A549 (cell line): ENCODE data around the gene SLCO4A1. TPM values are rescaled to one million over a fixed set of nuclear protein-coding genes. Genes with fewer than 3 reads are reported as not detected.

Experiments
- ATAC-seq, 2 experiments: fragments of 200-7000 bp in 1 of 2; fragments of >200 bp in 1 of 2; cut with Nextera tagmentation in 1 of 2; cut with Tn5 transposase in 1 of 2; 3 replicates each; pipeline versions ENCODE4 v1.8.0 to v1.9.1; 2018 to 2020; ENCODE audit warnings: mild to moderate bottlenecking in 1 of 2, moderate library complexity in 1 of 2
- CTCF ChIA-PET: fragments of 300-600 bp; sonication (Branson Sonifier 250); formaldehyde crosslinking; extraction: SDS; loops from one replicate; lab custom pipeline; 2021; ENCODE audit warnings: antibody characterized with exemption, inconsistent platforms; lab: Yijun Ruan, JAX
- POLR2A ChIA-PET: fragments of 350-600 bp; formaldehyde crosslinking; extraction: SDS; loops from one replicate; lab custom pipeline; 2021; ENCODE audit warnings: antibody characterized with exemption, inconsistent platforms; lab: Yijun Ruan, JAX
- DNase-seq, 2 experiments: peaks; one replicate each; pipeline versions ENCODE4 v3.0.0 to v3.0.0-alpha.2; 2011 to 2016; ENCODE audit warnings: low read depth in 1 of 2, low spot score in 1 of 2
- FAIRE-seq: peaks from 2 replicates; lab custom pipeline; 2011; peaks lifted over from hg19 to GRCh38; lab: Jason Lieb, UNC
- H3K27ac ChIP-seq, 2 experiments: fragments of >200 bp; sonication (Bioruptor Twin); formaldehyde crosslinking; 3 replicates each; pipeline ENCODE4 v1.5.1; 2016 to 2017
- H3K4me1 ChIP-seq: fragments of >200 bp; sonication (Bioruptor Twin); formaldehyde crosslinking; 3 replicates; pipeline ENCODE4 v1.6.1; 2016
- H3K4me2 ChIP-seq: fragments of >200 bp; sonication (Bioruptor Twin); formaldehyde crosslinking; 3 replicates; pipeline ENCODE4 v1.6.1; 2016
- H3K4me3 ChIP-seq: fragments of >200 bp; sonication (Bioruptor Twin); formaldehyde crosslinking; 3 replicates; pipeline ENCODE4 v1.5.1; 2016
- H3K9me3 ChIP-seq: fragments of >200 bp; sonication (Bioruptor Twin); formaldehyde crosslinking; 3 replicates; pipeline ENCODE4 v1.6.1; 2016
- CHD2 ChIP-seq: fragments of 150-350 bp; IDR thresholded peaks from 2 replicates; pipeline ENCODE4 v1.6.1; 2014; ENCODE audit warnings: low read length; ENCODE audit not compliant: partially characterized antibody
- E2F6 ChIP-seq: IDR thresholded peaks from 2 replicates; pipeline ENCODE4 v1.6.1; 2012; ENCODE audit warnings: low read depth, borderline replicate concordance
- EHMT2 ChIP-seq: fragments of 200-600 bp; sonication (generic); IDR thresholded peaks from 2 replicates; pipeline ENCODE4 v1.6.1; 2016; ENCODE audit warnings: antibody characterized with exemption, low read depth, mild to moderate bottlenecking, moderate library complexity
- FOSL2 ChIP-seq, 2 experiments: fragments of 450-650 bp in 1 of 2; fragments of >200 bp in 1 of 2; sonication (Bioruptor Twin) in 1 of 2; formaldehyde crosslinking; IDR thresholded peaks; 2 replicates each; pipeline versions ENCODE4 v1.5.0 to v1.6.1; 2016 to 2020; ENCODE audit warnings: mild to moderate bottlenecking in 1 of 2, moderate library complexity in 1 of 2
- GATA3 ChIP-seq: IDR thresholded peaks from 2 replicates; pipeline ENCODE4 v1.6.1; 2012; ENCODE audit warnings: borderline replicate concordance
- HES2 ChIP-seq: fragments of >200 bp; sonication (Bioruptor Twin); formaldehyde crosslinking; IDR thresholded peaks from 2 replicates; pipeline ENCODE4 v1.6.1; 2016
- HOXA7 ChIP-seq: fragments of 250-450 bp; sonication (Bioruptor Pico); IDR thresholded peaks from 2 replicates; pipeline ENCODE4 v1.5.0; 2020; ENCODE audit warnings: mild to moderate bottlenecking, moderate library complexity
- JUN ChIP-seq, 2 experiments: fragments of >200 bp; sonication (Bioruptor Twin); formaldehyde crosslinking; IDR thresholded peaks; 2 replicates in 1 of 2; 3 replicates in 1 of 2; pipeline ENCODE4 v1.6.1; 2016 to 2017
- MAZ ChIP-seq: fragments of 150-350 bp; IDR thresholded peaks from 2 replicates; pipeline ENCODE4 v1.6.1; 2014; ENCODE audit warnings: antibody characterized with exemption, low read depth, low read length, borderline replicate concordance
- NR3C1 ChIP-seq: fragments of >200 bp; sonication (Bioruptor Twin); formaldehyde crosslinking; IDR thresholded peaks from 3 replicates; pipeline ENCODE4 v1.6.1; 2017
- PHF8 ChIP-seq: fragments of 200-600 bp; sonication (generic); IDR thresholded peaks from 2 replicates; pipeline ENCODE4 v1.6.1; 2016; ENCODE audit warnings: low read depth, mild to moderate bottlenecking, antibody characterized with exemption, moderate library complexity, borderline replicate concordance
- POLR2AphosphoS2 ChIP-seq: conservative IDR thresholded peaks from 2 replicates; pipeline ENCODE4 v1.6.1; 2012; ENCODE audit warnings: low read length, improper control_type of control experiment, inconsistent platforms
- ZC3H11A ChIP-seq: fragments of 450-650 bp; IDR thresholded peaks from 2 replicates; pipeline ENCODE4 v1.6.1; 2014; ENCODE audit warnings: antibody characterized with exemption, mild to moderate bottlenecking
- ZFP36 ChIP-seq: fragments of 450-650 bp; IDR thresholded peaks from 2 replicates; pipeline ENCODE4 v1.6.1; 2014; ENCODE audit warnings: borderline replicate concordance; ENCODE audit not compliant: partially characterized antibody
- ZNF302 ChIP-seq: fragments of 250-450 bp; sonication (Bioruptor Pico); IDR thresholded peaks from 2 replicates; pipeline ENCODE4 v1.9.0; 2021; ENCODE audit warnings: inconsistent platforms, mild to moderate bottlenecking, moderate library complexity
- ZSCAN20 ChIP-seq: fragments of 250-450 bp; sonication (Bioruptor Pico); IDR thresholded peaks from 2 replicates; pipeline ENCODE4 v1.8.0; 2022; ENCODE audit warnings: mild to moderate bottlenecking, moderate library complexity
- WGBS: methylation state at CpG from one replicate; pipeline ENCODE4 v1.1.6; 2017; ENCODE audit errors: missing lambda C conversion rate; 5-methylcytosine and 5-hydroxymethylcytosine counted together
- polyA plus RNA-seq, 4 experiments: library from polyadenylated mRNA; depleted of rRNA in 3 of 4; stranded (reverse); fragments of >200 nt; fragmentation: RNase III in 1 of 4; extraction: RNeasy Plus Mini Kit Qiagen cat#74134 plus additional on column Dnase treatment in 1 of 4; gene quantifications; 2 replicates in 3 of 4; 3 replicates in 1 of 4; pipeline ENCODE4 v1.2.3, GENCODE V29; 2011 to 2017
- TF ChIP-seq, protein P1 (sequence below): fragments of 250-450 bp; sonication (Bioruptor Pico); IDR thresholded peaks from 2 replicates; pipeline ENCODE4 v1.5.0; 2021; ENCODE audit warnings: mild to moderate bottlenecking, moderate library complexity, borderline replicate concordance

Gene SLCO4A1
- polyA plus RNA-seq, 2 of the 4 experiments (the other 2 are of a cell fraction), result 1.3 to 11.2 TPM

DNA sequence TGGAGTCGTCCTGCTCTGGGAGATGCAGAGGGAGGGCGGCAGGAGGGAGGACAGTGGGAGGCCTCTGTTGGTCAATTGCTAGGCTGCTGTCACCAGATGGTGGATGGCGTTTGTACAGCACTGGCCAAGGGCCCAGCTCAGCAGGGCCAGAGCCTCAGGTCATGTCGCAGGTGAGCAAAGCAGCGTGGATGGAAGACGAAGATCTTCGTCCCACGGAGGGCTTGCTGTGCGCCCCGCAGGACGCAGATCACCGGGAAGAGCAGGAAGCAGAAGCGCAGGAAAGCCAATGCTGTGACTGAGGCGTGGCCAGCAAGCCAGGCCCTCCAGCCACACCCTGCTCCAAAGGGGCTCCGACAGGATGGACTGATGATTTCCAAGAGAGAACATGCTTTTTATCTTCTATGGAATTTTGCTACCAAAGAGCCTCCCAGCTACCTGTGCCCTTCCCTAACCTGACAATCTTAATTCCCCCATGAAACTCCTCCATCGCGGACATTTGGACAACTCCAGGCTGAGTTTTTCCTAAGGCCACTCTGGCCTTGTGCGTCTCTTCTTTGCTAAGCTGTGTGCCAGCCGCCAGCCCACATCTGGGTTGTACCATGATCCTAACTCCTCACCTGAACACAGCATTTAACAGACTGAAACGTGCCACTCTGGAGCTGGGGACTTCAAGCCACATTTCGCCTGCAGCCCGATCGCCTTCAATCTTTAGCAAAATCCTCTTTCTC, 3.5 kb upstream of the SLCO4A1 start:
- ATAC-seq, result no peak
- TF ChIP-seq ZNF302 (CRISPR knock-in tag) (no peak), ZFP36 (no peak), HOXA7 (CRISPR knock-in tag) (no peak), FOSL2 (IDR thresholded peaks at IDR 0.05) (no peak), FOSL2 (CRISPR knock-in tag; IDR thresholded peaks at IDR 0.05) (no peak)
- 87% methylated on average over 23 of the region's 23 CpGs for WGBS
- Histone ChIP-seq H3K27ac (no peak overlapping the region), H3K4me1 (0 out of 3 replicates have a peak, but pooled peaks cover 5% of the 10 kb centered on the region), H3K4me2 (no peak overlapping the region), H3K4me3 (no peak overlapping the region), H3K9me3 (no peaks in the 10 kb centered on the region)
- POLR2A ChIA-PET, result no interaction called here
- FAIRE-seq, result no peak
- CTCF ChIA-PET, result interaction anchor here (1.0 to 2.3 kb wide), 5 partner anchors 12 to 152 kb away, joined by 3 to 11 read pairs (median 3); no protein-coding TSS in a partner anchor
- no peak for DNase-seq

DNA sequence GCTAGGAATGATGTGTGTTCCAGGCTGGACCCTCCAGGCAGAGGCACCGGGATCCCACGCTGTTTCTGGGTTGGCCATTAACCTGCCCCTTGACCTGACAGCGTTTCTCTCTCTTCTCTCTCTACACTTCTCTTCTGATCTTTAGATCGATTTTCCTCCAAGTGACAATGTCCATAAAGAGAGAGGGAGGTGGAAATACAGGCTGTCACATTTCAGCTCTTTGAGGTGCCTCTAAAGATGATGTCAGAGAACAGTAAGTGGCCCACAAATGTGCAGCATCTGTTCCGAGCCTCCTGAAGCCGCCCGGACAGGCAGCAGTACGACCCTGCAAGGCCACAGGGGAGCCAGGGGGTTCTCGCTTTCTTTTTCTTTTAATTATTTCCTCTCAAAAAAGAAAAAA, 2.5 kb upstream of the SLCO4A1 start:
- H3K9me3 ChIP-seq, result no peaks in the 10 kb centered on the region
- no peak for DNase-seq
- no peak for ATAC-seq
- H3K4me2 ChIP-seq, result no peak overlapping the region
- 0 out of 3 replicates have a peak, but pooled peaks cover 5% of the 10 kb centered on the region for H3K4me1 ChIP-seq
- no peak overlapping the region for H3K27ac ChIP-seq
- WGBS, result 87% methylated on average over 9 of the region's 9 CpGs
- H3K4me3 ChIP-seq, result no peak overlapping the region
- FAIRE-seq, result no peak
- CTCF ChIA-PET, result interaction anchor here (0.7 to 1.7 kb wide), 3 partner anchors 11 to 151 kb away, joined by 3 to 6 read pairs (median 5); no protein-coding TSS in a partner anchor
- TF ChIP-seq, protein P1, sequence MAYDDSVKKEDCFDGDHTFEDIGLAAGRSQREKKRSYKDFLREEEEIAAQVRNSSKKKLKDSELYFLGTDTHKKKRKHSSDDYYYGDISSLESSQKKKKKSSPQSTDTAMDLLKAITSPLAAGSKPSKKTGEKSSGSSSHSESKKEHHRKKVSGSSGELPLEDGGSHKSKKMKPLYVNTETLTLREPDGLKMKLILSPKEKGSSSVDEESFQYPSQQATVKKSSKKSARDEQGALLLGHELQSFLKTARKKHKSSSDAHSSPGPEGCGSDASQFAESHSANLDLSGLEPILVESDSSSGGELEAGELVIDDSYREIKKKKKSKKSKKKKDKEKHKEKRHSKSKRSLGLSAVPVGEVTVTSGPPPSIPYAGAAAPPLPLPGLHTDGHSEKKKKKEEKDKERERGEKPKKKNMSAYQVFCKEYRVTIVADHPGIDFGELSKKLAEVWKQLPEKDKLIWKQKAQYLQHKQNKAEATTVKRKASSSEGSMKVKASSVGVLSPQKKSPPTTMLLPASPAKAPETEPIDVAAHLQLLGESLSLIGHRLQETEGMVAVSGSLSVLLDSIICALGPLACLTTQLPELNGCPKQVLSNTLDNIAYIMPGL, result no peak
- no peak for TF ChIP-seq JUN (IDR thresholded peaks at IDR 0.05)
- POLR2A ChIA-PET, result no interaction called here

DNA sequence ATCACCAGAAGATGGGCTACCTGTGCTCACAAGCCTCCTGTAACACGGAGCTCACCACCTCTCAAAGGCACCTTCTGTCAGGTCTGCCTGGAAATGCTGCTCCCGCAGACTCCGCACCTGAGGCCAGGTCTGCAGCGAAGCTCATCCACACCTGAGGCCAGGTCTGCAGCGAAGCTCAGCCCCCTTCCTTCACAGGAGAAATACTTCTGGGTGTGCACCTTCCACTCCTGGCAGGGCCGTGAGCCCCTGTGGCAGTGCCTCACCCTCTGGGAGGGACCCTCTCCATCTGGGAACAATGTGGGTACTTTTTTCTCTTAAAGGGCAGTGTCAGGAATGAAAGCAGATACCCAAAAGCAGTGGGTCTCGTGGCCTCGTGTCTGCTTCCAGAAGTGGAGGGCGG, 1.4 kb upstream of the SLCO4A1 start:
- ChIA-PET POLR2A (no interaction called here), CTCF (interaction anchor here (0.7 to 1.7 kb wide), 4 partner anchors 9 to 168 kb away, joined by 3 to 5 read pairs (median 4); no protein-coding TSS in a partner anchor)
- DNase-seq (no peak), FAIRE-seq (no peak), ATAC-seq (no peak)
- no peaks in the 10 kb centered on the region for H3K9me3 ChIP-seq
- H3K4me2 ChIP-seq, result no peak overlapping the region
- no peak for TF ChIP-seq POLR2AphosphoS2
- TF ChIP-seq PHF8, result no peak
- no peak for TF ChIP-seq ZSCAN20 (CRISPR knock-in tag)
- TF ChIP-seq JUN (IDR thresholded peaks at IDR 0.05), result no peak
- TF ChIP-seq MAZ, result no peak
- no peak for TF ChIP-seq NR3C1
- no peak for TF ChIP-seq ZFP36
- no peak for TF ChIP-seq GATA3
- TF ChIP-seq CHD2, result no peak
- TF ChIP-seq HES2, result no peak
- TF ChIP-seq E2F6, result no peak
- TF ChIP-seq EHMT2, result no peak
- no peak for TF ChIP-seq ZC3H11A
- no peak overlapping the region for H3K27ac ChIP-seq
- H3K4me1 ChIP-seq, result 0 out of 3 replicates have a peak, but pooled peaks cover 5% of the 10 kb centered on the region
- H3K4me3 ChIP-seq, result no peak overlapping the region
- WGBS, result 97% methylated on average over 9 of the region's 9 CpGs
